Cardiac fibroblast (primary cell): ENCODE data around the gene LZTFL1.
A peak's percentile ranks its signal among the peaks of the same experiment; 100 is the strongest.

ENCODE experiments used
- DNase-seq, 2 donors: peaks; one replicate each; pipeline versions ENCODE4 v3.0.0 to v3.0.0-alpha.2; 2010; ENCODE audit warnings: low read depth in 2 of 2
- H3K4me3 ChIP-seq, 2 donors: replicated peaks in 1 of 2; 1 replicate in 1 of 2; 2 replicates in 1 of 2; pipeline ENCODE4 v1.5.1; 2011; ENCODE audit warnings: low read depth in 2 of 2, low read length in 2 of 2, mild to moderate bottlenecking in 2 of 2, moderate library complexity in 1 of 2
- TF ChIP-seq, protein P1 (sequence below): IDR thresholded peaks from one replicate; pipeline ENCODE4 v1.5.1; 2011; ENCODE audit warnings: low read depth, mild to moderate bottlenecking, low read length, inconsistent platforms

The LZTFL1 gene

DNA sequence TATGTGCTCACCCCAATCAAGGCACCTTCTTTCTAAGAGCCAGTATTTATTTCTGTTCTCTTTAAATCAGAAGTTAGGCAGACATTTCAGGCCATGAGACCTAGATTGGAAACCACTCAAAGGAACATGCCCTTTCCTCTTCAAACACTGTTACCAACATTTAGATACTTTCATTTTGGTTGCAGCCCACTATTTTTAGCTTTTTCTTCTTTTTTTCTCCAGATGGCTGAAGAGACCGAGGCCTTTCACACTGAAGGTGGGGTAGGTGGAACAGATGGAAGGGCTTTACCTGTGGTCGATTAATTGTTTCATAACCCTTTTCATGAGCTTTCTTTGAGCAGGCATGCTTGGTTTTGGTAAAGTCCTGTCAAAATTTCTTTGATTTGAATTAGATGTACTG lies 10.9 kb upstream of the LZTFL1 start:
- H3K4me3 ChIP-seq, result no peak overlapping the region
- TF ChIP-seq, protein P1, sequence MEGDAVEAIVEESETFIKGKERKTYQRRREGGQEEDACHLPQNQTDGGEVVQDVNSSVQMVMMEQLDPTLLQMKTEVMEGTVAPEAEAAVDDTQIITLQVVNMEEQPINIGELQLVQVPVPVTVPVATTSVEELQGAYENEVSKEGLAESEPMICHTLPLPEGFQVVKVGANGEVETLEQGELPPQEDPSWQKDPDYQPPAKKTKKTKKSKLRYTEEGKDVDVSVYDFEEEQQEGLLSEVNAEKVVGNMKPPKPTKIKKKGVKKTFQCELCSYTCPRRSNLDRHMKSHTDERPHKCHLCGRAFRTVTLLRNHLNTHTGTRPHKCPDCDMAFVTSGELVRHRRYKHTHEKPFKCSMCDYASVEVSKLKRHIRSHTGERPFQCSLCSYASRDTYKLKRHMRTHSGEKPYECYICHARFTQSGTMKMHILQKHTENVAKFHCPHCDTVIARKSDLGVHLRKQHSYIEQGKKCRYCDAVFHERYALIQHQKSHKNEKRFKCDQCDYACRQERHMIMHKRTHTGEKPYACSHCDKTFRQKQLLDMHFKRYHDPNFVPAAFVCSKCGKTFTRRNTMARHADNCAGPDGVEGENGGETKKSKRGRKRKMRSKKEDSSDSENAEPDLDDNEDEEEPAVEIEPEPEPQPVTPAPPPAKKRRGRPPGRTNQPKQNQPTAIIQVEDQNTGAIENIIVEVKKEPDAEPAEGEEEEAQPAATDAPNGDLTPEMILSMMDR, result no peak

DNA sequence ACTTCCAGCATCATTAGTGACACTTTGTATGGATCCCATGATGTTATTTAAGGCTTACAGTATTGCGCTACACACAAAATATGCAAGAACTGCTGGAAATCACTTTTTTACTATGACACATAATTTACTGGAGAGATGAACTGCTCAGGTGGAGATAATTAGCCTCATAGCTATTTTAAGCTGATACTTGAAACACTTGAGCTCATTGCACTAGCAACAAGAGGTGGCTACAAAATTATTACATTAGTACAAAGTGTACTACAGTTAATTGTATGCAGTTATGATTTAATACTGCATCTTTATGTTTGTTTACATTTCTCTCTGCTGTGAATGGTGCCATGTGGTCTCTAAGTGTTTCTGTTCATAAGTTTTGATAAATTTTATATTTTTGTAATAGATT lies 6.5 kb upstream of the LZTFL1 start:
- TF ChIP-seq, protein P1, result no peak
- DNase-seq, result no peak
- no peak overlapping the region for H3K4me3 ChIP-seq

More for the DNA sequence above, 10.9 kb upstream of the LZTFL1 start:
- DNase-seq, result no peak

DNA sequence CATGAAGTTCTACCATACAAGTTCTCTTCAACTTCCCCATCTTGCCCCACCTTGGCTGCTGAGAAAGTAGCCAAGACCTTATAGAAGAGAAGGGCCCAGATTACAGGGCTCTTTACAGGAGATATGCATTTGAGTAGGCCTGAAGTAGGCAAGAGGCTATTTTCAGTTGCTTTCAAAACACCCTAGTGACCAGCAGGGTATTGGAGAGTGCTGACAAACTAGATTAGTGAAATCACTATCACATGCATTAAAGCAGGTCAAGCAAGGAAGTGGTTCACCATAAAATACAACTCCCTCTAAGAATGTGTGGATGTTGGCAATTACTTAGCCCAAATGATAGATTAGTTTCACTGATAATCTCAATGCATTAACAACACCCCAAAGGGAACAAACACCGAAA lies 2.7 kb upstream of the LZTFL1 start:
- TF ChIP-seq, protein P1, result no peak
- no peak for DNase-seq
- no peak overlapping the region for H3K4me3 ChIP-seq

DNA sequence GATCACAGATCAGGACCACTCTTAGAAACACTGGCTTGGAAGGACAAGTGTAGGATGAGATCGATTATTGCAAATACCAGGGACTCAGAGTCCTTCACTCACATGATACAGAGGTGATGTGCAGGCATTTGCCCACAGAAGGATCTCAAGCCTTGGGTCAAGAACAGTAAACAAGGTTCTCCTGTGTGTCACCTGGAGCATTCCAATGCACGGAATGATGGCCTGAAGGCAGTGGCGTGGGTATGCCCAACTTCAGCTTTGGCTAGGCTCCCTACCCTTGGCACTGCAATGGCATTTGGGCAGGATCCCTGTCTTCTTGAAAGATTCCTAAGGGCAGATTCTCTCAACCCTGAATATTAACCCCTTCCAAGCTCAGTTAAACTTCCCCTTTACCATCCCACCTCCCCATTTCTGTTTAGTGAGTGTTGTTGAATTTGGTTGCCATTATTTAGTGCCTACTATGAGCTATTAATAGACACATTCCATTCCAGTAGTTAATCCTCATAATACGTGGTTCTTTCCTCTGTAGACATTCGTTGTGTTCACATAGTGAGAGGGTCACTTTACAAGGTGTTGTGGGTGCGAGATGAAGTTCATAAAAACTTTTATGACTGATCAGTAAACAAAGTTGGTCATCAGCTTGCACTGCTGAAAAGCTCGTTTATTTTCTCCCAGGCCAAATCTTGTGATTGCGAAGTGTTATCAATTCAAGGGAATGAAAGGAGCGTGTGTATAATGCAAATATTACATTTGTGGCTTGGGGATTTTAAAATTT lies 1.1 kb upstream of the LZTFL1 start:
- DNase-seq, result no peak
- TF ChIP-seq, protein P1, result no peak

DNA sequence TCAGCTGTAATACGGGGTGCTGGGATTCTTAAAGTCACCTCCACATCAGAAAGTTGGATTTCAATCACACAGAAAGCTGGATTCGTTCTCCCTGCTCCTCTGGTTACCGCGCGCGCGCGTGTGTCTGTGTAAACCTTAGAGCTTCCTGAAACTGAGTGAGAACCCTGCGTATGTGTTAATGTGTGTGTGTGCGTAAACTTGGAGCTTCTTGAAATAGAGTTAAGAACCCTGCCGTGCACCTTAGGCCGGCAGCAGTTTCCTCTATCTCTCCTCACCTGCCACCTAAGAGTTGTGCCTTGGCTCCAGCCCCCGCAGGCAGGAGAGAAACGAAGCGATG lies 531 bp downstream of the LZTFL1 start:
- peak; percentile 27 to 36 for DNase-seq
- TF ChIP-seq, protein P1, result no peak
- H3K4me3 ChIP-seq, result peak overlapping the region; percentile 83 to 94

More for the DNA sequence above, 1.1 kb upstream of the LZTFL1 start:
- no peak overlapping the region for H3K4me3 ChIP-seq

DNA sequence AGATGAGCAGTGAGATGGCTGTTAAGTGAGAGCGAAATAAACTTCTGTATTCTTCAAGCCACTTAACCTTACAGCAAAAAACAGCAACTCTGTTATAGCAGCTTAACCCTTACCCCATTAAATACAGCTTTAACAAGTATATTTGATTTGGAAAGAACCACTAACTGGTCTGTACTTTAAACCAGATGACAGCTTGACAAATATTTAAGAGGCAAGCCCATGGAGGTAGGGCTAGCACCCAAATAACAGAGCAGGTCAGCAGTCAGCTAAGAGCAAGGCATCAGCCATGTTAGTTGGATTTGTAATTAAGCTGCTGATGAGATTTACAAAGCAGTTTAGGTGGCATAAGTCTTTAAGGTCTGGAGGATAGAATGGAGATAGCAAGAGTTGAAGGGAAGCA lies 3.5 kb downstream of the LZTFL1 start:
- H3K4me3 ChIP-seq, result no peak overlapping the region
- DNase-seq, result no peak
- TF ChIP-seq, protein P1, result no peak

DNA sequence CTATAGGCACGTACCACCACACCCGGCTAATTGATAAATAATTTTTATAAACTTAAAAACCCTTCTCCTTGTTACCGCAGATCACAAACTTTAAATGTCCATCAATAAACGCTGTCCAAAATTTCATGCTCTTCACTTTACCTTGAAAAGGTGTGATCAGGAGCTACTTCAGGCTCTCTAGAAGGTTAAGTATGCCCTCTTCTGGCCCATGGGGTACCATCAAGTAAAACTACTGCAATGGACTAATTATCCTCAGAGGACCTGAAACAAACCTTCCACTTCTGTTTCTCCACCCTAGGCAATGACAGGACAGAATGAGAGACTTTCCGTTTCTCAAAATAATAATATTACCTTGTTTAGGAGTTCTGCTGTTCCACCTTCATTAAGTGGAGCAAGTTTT lies 9.2 kb downstream of the LZTFL1 start:
- peak; percentile 33 to 35 for DNase-seq
- TF ChIP-seq, protein P1, result no peak

More for the DNA sequence above, 9.2 kb downstream of the LZTFL1 start:
- no peak overlapping the region for H3K4me3 ChIP-seq
